ENCODE results near the gene TOM1L2.
A peak's percentile ranks its signal among the peaks of the same experiment; 100 is the strongest.

Gene TOM1L2

DNA sequence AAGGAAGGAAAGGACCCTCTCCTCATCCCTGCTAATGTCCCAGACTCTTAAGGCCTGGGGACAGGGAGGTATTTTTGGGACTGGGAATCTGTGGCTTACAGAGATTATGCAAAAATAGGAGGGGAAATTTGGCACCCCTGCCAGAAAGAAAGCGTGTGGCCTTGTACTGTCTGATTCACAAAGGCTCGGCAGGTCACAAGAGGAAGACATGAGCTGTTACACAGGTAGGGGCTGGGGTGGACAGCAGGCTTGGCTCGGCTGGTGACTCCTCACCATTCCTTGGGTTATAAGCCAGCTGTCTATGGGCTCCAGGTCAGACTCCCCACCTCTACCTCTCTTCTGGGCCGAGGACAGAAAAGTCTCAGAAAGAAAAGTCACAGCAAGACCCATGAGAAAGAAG is 114.7 kb downstream of the TOM1L2 start:
- no peak for DNase-seq (ENCODE audit: extremely low read depth, low read depth)
- TF ChIP-seq, protein P1, sequence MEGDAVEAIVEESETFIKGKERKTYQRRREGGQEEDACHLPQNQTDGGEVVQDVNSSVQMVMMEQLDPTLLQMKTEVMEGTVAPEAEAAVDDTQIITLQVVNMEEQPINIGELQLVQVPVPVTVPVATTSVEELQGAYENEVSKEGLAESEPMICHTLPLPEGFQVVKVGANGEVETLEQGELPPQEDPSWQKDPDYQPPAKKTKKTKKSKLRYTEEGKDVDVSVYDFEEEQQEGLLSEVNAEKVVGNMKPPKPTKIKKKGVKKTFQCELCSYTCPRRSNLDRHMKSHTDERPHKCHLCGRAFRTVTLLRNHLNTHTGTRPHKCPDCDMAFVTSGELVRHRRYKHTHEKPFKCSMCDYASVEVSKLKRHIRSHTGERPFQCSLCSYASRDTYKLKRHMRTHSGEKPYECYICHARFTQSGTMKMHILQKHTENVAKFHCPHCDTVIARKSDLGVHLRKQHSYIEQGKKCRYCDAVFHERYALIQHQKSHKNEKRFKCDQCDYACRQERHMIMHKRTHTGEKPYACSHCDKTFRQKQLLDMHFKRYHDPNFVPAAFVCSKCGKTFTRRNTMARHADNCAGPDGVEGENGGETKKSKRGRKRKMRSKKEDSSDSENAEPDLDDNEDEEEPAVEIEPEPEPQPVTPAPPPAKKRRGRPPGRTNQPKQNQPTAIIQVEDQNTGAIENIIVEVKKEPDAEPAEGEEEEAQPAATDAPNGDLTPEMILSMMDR (IDR thresholded peaks at IDR 0.05; ENCODE audit: low read depth, low read length), result no peak

DNA sequence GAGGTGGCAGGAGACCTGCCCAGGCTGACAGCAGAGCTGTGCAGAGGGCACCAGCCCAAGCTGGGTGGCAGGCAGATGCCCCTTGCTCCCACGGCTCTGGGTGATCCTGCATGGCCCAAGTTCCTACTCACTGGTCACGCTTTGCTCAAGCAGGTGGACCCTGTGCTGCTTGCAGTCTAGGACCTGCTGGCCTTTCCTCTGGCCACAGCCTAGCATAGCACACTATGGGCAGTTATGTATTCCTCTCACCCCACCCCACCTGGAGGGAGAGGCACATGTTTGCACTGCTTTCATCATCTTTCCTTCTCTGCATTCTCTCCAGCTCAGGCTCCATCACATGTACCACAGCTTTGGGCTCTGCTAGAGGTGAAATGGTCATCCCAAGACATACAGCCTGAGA is 115.8 kb downstream of the TOM1L2 start:
- DNase-seq (ENCODE audit: extremely low read depth, low read depth), result no peak
- TF ChIP-seq, protein P1 (IDR thresholded peaks at IDR 0.05; ENCODE audit: low read depth, low read length), result no peak

- TF ChIP-seq, protein P1 (IDR thresholded peaks at IDR 0.05; ENCODE audit: low read depth, low read length), result no peak
- no peak for DNase-seq (ENCODE audit: extremely low read depth, low read depth)
These were observed 116.2 kb downstream of the TOM1L2 start for GRCh38 chr17:17855976-17856375.

DNA sequence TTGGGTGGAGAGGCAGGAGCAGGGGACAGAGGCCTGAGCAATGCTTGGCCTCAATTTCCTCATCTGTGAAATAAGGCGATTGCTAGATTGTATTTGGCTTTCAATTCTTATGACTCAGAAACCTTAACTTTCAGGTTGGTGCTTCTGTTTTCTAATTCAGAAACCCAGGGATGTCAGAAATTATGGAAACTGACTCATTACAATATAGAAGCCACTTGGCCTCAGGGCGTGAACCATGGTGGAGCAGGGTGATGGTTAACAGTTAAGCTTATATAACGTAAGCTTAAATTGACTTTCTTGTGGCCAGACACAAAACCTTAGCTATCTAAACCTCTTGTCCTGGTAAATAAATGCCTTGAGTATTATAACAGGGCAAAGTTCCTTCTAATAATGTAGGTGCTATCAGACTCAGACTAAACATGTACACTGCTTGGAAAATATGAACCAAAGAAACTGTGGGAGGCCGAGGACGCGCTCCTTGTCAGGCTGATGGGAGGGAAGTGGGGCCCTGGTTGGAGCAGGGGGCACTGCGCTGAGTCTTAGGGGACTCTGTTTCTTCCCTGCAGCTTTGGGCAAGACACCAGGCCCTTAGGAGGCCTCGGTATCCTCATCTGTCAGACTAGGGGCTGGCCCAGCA is 118.3 kb downstream of the TOM1L2 start:
- no peak for DNase-seq (ENCODE audit: extremely low read depth, low read depth)
- TF ChIP-seq, protein P1 (IDR thresholded peaks at IDR 0.05; ENCODE audit: low read depth, low read length), result no peak

DNA sequence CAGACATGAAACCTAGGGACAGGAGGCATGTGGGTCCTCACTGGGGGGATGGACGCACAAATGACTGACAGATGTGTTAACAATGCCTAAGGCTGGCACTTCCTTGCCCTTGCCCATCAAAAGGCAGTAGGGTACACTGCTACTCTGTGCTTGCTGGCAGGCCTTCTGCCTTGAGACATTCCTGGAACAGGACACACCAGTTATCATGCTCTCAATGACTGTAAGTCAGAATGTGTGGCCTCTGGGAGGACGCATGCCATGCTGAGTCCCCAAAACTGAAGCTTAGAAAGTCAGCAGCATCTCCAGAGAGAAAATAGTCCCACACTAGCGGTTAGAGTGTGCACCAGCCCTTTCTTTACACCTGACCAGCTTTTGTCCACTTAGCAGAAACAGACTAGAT is 119.3 kb downstream of the TOM1L2 start:
- TF ChIP-seq, protein P1 (IDR thresholded peaks at IDR 0.05; ENCODE audit: low read depth, low read length), result no peak
- no peak for DNase-seq (ENCODE audit: extremely low read depth, low read depth)

- DNase-seq (ENCODE audit: extremely low read depth, low read depth), result no peak
- TF ChIP-seq, protein P1 (IDR thresholded peaks at IDR 0.05; ENCODE audit: low read depth, low read length), result no peak
These were observed 120.8 kb downstream of the TOM1L2 start for GRCh38 chr17:17851103-17852002.

GRCh38 chr17:17849845-17850373 is 122.3 kb downstream of the TOM1L2 start:
- DNase-seq (ENCODE audit: extremely low read depth, low read depth), result no peak

More at GRCh38 chr17:17849845-17850373, 122.3 kb downstream of the TOM1L2 start:
- TF ChIP-seq, protein P1 (IDR thresholded peaks at IDR 0.05; ENCODE audit: low read depth, low read length), result peak; percentile 26
